Suprapubic skin (tissue), 3 donors: ENCODE data around the gene WDR81.

Experiments used
- POLR2A ChIP-seq, 2 donors: fragments of 450-650 bp; IDR thresholded peaks; one replicate each; pipeline ENCODE4 v1.6.1; 2017; ENCODE audit warnings: antibody characterized with exemption in 2 of 2, mild to moderate bottlenecking in 2 of 2, moderate library complexity in 2 of 2
- TF ChIP-seq, protein P1 (sequence below), 2 donors: fragments of 200-600 bp in 1 of 2; fragments of 450-650 bp in 1 of 2; sonication (generic) in 1 of 2; IDR thresholded peaks; one replicate each; pipeline ENCODE4 v1.5.1; 2016 to 2019; ENCODE audit warnings: antibody characterized with exemption in 2 of 2, mild to moderate bottlenecking in 1 of 2, moderate library complexity in 1 of 2

DNA sequence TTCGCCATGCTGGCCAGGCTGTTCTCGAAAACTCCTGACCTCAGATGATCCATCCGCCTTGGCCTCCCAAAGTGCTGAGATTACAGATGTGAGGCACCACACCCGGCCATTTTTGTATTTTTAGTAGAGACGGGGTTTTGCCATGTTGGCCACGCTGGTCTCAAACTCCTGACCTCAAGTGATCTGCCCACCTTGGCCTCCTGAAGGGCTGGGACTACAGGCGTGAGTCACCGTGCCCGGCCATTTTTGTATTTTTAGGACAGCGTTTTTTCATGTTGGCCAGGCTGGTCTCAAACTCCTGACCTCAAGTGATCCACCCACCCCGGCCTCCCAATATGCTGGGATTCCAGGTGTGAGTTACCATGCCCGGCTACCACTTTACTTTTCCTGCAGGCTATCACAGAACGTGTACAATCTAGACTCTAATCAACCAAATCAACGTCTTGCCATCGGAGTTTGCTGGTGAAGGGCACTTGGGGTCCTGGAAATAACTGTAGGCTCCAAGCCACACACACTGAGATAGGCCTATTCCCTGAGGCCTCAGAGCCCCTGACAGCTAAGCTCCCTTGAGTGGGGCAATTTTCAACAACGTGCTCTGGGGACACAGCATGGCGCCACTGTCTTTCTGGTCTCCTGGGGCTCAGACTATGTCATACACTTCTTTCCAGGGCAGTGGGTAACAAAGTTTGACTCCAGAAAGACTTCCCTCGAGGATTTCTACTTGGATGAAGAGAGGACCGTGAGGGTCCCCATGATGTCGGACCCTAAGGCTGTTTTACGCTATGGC, 50.1 kb downstream of the WDR81 start:
- TF ChIP-seq, protein P1, sequence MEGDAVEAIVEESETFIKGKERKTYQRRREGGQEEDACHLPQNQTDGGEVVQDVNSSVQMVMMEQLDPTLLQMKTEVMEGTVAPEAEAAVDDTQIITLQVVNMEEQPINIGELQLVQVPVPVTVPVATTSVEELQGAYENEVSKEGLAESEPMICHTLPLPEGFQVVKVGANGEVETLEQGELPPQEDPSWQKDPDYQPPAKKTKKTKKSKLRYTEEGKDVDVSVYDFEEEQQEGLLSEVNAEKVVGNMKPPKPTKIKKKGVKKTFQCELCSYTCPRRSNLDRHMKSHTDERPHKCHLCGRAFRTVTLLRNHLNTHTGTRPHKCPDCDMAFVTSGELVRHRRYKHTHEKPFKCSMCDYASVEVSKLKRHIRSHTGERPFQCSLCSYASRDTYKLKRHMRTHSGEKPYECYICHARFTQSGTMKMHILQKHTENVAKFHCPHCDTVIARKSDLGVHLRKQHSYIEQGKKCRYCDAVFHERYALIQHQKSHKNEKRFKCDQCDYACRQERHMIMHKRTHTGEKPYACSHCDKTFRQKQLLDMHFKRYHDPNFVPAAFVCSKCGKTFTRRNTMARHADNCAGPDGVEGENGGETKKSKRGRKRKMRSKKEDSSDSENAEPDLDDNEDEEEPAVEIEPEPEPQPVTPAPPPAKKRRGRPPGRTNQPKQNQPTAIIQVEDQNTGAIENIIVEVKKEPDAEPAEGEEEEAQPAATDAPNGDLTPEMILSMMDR (IDR thresholded peaks at IDR 0.05) = no peak
- no peak for TF ChIP-seq POLR2A (IDR thresholded peaks at IDR 0.05)
